CD14-positive monocyte (primary cell): Measurements from ENCODE around the gene SIMC1. TPM values are rescaled to one million over a fixed set of nuclear protein-coding genes. Genes with fewer than 3 reads are reported as not detected.
A peak's percentile ranks its signal among the peaks of the same experiment; 100 is the strongest.

Experiments used
- DNase-seq, 3 donors: peaks; one replicate each; pipeline ENCODE4 v3.0.0-alpha.2; 2011 to 2022
- H2AFZ ChIP-seq: 2 replicates; pipeline ENCODE4 v1.6.0; 2012; ENCODE audit warnings: mild to moderate bottlenecking, low read depth, low read length, inconsistent platforms; ENCODE audit not compliant: insufficient read depth, poor library complexity, severe bottlenecking
- H3K27ac ChIP-seq, 2 donors: 1 replicate in 1 of 2; 2 replicates in 1 of 2; pipeline ENCODE4 v1.5.1; 2012 to 2013; ENCODE audit warnings: low read length in 2 of 2, control low read depth in 1 of 2, inconsistent platforms in 1 of 2, low read depth in 1 of 2, mild to moderate bottlenecking in 1 of 2
- H3K27me3 ChIP-seq, 2 donors: one replicate each; pipeline versions ENCODE4 v1.6.0 to v1.6.1; 2011 to 2013; ENCODE audit warnings: low read length in 2 of 2; ENCODE audit not compliant: control insufficient read depth in 2 of 2, insufficient read depth in 2 of 2
- H3K36me3 ChIP-seq, 2 donors: replicated peaks in 1 of 2; 1 replicate in 1 of 2; 2 replicates in 1 of 2; pipeline versions ENCODE4 v1.5.1 to v1.6.1; 2012 to 2013; ENCODE audit warnings: low read length in 2 of 2, control low read depth in 1 of 2, inconsistent platforms in 1 of 2, mild to moderate bottlenecking in 1 of 2; ENCODE audit not compliant: insufficient read depth in 2 of 2, control insufficient read depth in 1 of 2
- H3K4me1 ChIP-seq, 2 donors: 1 replicate in 1 of 2; 2 replicates in 1 of 2; pipeline versions ENCODE4 v1.5.1 to v1.6.1; 2012 to 2013; ENCODE audit warnings: low read length in 2 of 2, control low read depth in 1 of 2, inconsistent platforms in 1 of 2, mild to moderate bottlenecking in 1 of 2, moderate library complexity in 1 of 2; ENCODE audit not compliant: insufficient read depth in 2 of 2, control insufficient read depth in 1 of 2
- H3K4me2 ChIP-seq: replicated peaks from 2 replicates; pipeline ENCODE3; 2012; ENCODE audit warnings: low read length, moderate library complexity, mild to moderate bottlenecking; ENCODE audit not compliant: poor library complexity, severe bottlenecking; ENCODE audit errors: extremely low read depth
- H3K4me3 ChIP-seq, 3 experiments: fragments of 200-600 bp in 1 of 3; sonication (generic) in 1 of 3; replicated peaks in 1 of 3; 1 replicate in 2 of 3; 2 replicates in 1 of 3; pipeline ENCODE4 v1.5.1; 2011 to 2013; ENCODE audit warnings: low read length in 3 of 3, mild to moderate bottlenecking in 3 of 3, control low read depth in 2 of 3, low read depth in 2 of 3, inconsistent platforms in 1 of 3, moderate library complexity in 1 of 3
- H3K79me2 ChIP-seq: 2 replicates; pipeline ENCODE4 v1.6.0; 2012; ENCODE audit warnings: mild to moderate bottlenecking, control low read depth, inconsistent platforms, low read length, moderate library complexity; ENCODE audit not compliant: insufficient read depth
- H3K9ac ChIP-seq: 2 replicates; pipeline ENCODE4 v1.6.0; 2017; ENCODE audit warnings: low read length, mild to moderate bottlenecking; ENCODE audit not compliant: insufficient read depth, poor library complexity, severe bottlenecking
- H3K9me3 ChIP-seq, 2 donors: replicated peaks in 1 of 2; 1 replicate in 1 of 2; 2 replicates in 1 of 2; pipeline versions ENCODE4 v1.5.1 to v1.6.1; 2012 to 2013; ENCODE audit warnings: low read length in 2 of 2, control low read depth in 1 of 2; ENCODE audit not compliant: control insufficient read depth in 1 of 2, insufficient read depth in 1 of 2
- H4K20me1 ChIP-seq: 2 replicates; pipeline ENCODE4 v1.6.0; 2012; ENCODE audit warnings: mild to moderate bottlenecking, low read length, control low read depth, moderate library complexity; ENCODE audit not compliant: insufficient read depth
- H3K27ac Mint-ChIP-seq, 7 donors: one replicate each; pipeline ENCODE4 v1.8.0; 2020; ENCODE audit warnings: mild to moderate bottlenecking in 7 of 7, mixed read lengths in 7 of 7, moderate library complexity in 6 of 7, inconsistent platforms in 2 of 7
- H3K27me3 Mint-ChIP-seq, 3 donors: one replicate each; pipeline ENCODE4 v1.8.0; 2021 to 2022; ENCODE audit warnings: low read depth in 3 of 3, mild to moderate bottlenecking in 3 of 3, mixed read lengths in 3 of 3, moderate library complexity in 3 of 3, inconsistent platforms in 1 of 3
- H3K36me3 Mint-ChIP-seq, 2 donors: one replicate each; pipeline ENCODE4 v1.8.0; 2020; ENCODE audit warnings: mixed read lengths in 2 of 2, inconsistent platforms in 1 of 2, mild to moderate bottlenecking in 1 of 2
- H3K4me1 Mint-ChIP-seq: one replicate; pipeline ENCODE4 v1.8.0; 2020; ENCODE audit warnings: mild to moderate bottlenecking, mixed read lengths
- H3K4me3 Mint-ChIP-seq, 2 donors: one replicate each; pipeline ENCODE4 v1.8.0; 2020; ENCODE audit warnings: mild to moderate bottlenecking in 2 of 2, mixed read lengths in 2 of 2, moderate library complexity in 1 of 2
- H3K9me3 Mint-ChIP-seq, 7 donors: one replicate each; pipeline ENCODE4 v1.8.0; 2020 to 2022; ENCODE audit warnings: mixed read lengths in 7 of 7, mild to moderate bottlenecking in 6 of 7, moderate library complexity in 6 of 7, inconsistent platforms in 2 of 7
- CTCF ChIP-seq: fragments of 200-600 bp; IDR thresholded peaks from one replicate; pipeline ENCODE4 v1.8.0; 2022; ENCODE audit warnings: antibody characterized with exemption, mild to moderate bottlenecking
- whole genome bisulfite sequencing: methylation state at CpG from one replicate; pipeline ENCODE4 v1.1.5; 2013; ENCODE audit warnings: missing lambda C conversion rate; ENCODE audit not compliant: insufficient coverage; 5-methylcytosine and 5-hydroxymethylcytosine counted together
- intact Hi-C, 2 donors: fragments of 100-400 bp; cut with micrococcal nuclease; formaldehyde crosslinking; loops; one replicate each; pipeline versions ENCODE4 v1.15.0 to v1.15.1; 2023
- polyA plus RNA-seq, 3 donors: library from polyadenylated mRNA; depleted of rRNA in 1 of 3; unstranded in 2 of 3; stranded (reverse) in 1 of 3; fragments of 300-500 nt in 2 of 3; fragments of >200 nt in 1 of 3; fragmentation: Illumina TruSeq in 2 of 3; gene quantifications; 1 replicate in 2 of 3; 2 replicates in 1 of 3; pipeline ENCODE4 v1.2.3, GENCODE V29; 2012 to 2021

Gene SIMC1
- polyA plus RNA-seq, 3 donors, result 2.3 to 8.4 (median 3.7) TPM

GRCh38 chr5:176389135-176390123, 151.2 kb downstream of the SIMC1 start:
- H3K4me3 Mint-ChIP-seq, result peak overlapping the region; percentile 98 to 99
- peaks cover 41% of the 10 kb centered on the region for H3K79me2 ChIP-seq
- intact Hi-C loops, result loop anchor here (2.0 to 10.0 kb wide), 4 partner anchors 29 to 147 kb away; partner anchors contain the start of genes FAF2 (in 2 of the 2), RNF44 (in 2 of the 2) and KIAA1191 (in 1 of the 2)

More at GRCh38 chr5:176389135-176390123, 151.2 kb downstream of the SIMC1 start:
- Mint-ChIP-seq H3K4me1 (peaks cover 47% of the 10 kb centered on the region), H3K27ac (peak overlapping the region; percentile 98 to 100 (median 100)), H3K9me3 (no peaks in the 10 kb centered on the region), H3K36me3 (peaks cover 34 to 60% of the 10 kb centered on the region in 2 donors), H3K27me3 (no peaks in the 10 kb centered on the region)
- H3K27me3 ChIP-seq, result no peaks in the 10 kb centered on the region
- H4K20me1 ChIP-seq, result peaks cover 6% of the 10 kb centered on the region
- H3K36me3 ChIP-seq, result peaks cover 23 to 62% of the 10 kb centered on the region in 2 donors
- peak overlapping the region; percentile 95 to 96 for H3K27ac ChIP-seq
- DNase-seq, result peak in 1 of 3 donors; percentile 20
- no peak for TF ChIP-seq CTCF
- peak overlapping the region; percentile 66 to 98 (median 73) for H3K4me3 ChIP-seq
- peak overlapping the region; percentile 83 for H3K9ac ChIP-seq
- peaks cover 34 to 45% of the 10 kb centered on the region in 2 donors for H3K4me1 ChIP-seq
- no peaks in the 10 kb centered on the region for H3K9me3 ChIP-seq
- H3K4me2 ChIP-seq, result peak overlapping the region; percentile 97
- peak overlapping the region; percentile 93 for H2AFZ ChIP-seq
- WGBS, result 0% methylated on average over 24 of the region's 41 CpGs
